NCI-H2081 treated with DMSO at 0.1 percent for 48 hours (cell line): ENCODE measurements around the gene SCARF2.
A peak's percentile ranks its signal among the peaks of the same experiment; 100 is the strongest.
"Not testable (repeated sequence)": the region's sequence is repeated elsewhere in the genome, so short reads cannot be mapped to it uniquely, and the experiment has no call there.

ENCODE experiments used
- DNase-seq: peaks from one replicate; lab custom pipeline; 2025; lab: John Stamatoyannopoulos, UW

The SCARF2 gene

DNA sequence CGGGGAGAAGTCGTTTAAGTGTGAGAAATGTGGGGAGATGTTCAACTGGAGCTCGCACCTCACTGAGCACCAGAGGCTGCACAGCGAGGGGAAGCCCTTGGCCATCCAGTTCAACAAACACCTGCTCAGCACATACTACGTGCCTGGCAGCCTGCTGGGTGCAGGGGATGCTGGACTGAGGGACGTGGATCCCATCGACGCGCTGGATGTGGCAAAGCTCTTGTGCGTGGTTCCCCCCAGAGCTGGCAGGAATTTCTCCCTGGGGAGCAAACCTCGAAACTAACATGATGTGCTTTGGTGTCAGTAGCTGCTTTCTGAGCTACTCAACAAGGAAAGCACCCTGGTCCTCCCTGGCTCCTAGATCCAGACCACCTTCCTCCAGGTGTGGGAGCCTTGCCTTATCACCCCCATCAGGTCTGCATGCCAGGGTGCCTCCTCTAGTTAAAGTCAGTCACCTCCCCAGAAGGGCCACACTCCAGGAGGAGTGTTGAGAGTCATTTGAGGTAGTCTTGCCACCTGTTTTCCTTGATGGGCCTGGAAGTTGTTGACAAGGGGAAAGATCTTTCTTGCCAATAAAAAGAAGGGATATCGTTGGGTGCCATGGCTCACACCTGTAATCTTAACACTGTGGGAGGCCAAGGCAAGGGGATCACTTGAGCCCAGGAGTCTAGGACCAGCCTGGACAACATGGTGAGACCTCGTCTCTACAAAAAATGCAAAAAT is 30.8 kb downstream of the SCARF2 start:
- no peak for DNase-seq

DNA sequence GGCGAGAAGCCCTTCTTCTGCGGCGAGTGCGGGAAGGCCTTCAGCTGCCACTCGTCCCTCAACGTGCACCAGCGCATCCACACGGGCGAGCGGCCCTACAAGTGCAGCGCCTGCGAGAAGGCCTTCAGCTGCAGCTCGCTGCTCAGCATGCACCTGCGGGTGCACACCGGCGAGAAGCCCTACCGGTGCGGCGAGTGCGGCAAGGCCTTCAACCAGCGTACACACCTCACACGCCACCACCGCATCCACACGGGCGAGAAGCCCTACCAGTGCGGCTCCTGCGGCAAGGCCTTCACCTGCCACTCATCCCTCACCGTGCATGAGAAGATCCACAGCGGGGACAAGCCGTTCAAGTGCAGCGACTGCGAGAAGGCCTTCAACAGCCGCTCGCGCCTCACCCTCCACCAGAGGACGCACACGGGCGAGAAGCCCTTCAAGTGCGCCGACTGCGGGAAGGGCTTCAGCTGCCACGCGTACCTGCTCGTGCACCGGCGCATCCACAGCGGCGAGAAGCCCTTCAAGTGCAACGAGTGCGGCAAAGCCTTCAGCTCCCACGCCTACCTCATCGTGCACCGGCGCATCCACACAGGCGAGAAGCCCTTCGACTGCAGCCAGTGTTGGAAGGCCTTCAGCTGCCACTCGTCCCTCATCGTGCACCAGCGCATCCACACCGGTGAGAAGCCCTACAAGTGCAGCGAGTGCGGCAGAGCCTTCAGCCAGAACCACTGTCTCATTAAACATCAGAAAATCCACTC is 31.5 kb downstream of the SCARF2 start:
- no peak for DNase-seq

DNA sequence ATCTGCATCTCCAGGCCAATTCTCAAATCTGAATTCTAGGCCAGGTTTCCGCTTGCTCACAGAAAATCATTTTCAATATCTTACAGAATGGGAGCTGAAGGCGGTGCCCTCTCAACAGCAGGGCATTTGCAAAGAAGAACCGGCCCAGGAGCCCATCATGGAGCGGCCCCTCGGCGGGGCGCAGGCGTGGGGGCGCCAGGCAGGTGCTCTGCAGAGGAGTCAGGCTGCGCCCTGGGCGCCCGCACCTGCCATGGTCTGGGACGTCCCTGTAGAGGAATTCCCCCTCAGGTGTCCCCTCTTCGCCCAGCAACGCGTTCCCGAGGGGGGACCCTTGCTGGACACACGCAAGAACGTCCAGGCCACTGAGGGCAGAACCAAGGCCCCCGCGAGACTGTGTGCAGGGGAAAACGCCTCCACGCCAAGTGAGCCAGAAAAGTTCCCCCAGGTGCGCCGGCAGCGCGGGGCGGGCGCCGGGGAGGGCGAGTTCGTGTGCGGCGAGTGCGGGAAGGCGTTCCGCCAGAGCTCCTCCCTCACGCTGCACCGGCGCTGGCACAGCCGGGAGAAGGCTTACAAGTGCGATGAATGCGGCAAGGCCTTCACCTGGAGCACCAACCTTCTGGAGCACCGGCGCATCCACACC is 32.2 kb downstream of the SCARF2 start:
- no peak for DNase-seq

DNA sequence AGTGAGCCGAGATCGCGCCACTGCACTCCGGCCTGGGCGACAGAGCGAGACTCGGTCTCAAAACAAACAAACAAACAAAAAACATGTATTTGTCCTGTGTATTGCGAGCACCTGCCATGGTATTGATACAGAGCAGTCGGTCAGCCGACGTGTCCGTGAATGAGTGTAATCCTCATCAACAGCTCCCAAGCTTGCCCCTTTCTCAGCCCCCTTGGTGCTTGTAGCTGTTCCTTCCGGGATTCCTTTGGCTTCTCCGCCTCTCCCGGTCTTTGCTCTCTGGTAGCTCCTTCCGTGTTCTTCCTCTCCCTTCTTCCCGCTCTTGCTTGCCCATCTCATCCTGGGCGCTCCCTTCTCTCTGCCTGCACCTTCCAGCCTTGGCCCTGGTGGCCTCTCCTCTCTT is 32.7 kb downstream of the SCARF2 start:
- no peak for DNase-seq

DNA sequence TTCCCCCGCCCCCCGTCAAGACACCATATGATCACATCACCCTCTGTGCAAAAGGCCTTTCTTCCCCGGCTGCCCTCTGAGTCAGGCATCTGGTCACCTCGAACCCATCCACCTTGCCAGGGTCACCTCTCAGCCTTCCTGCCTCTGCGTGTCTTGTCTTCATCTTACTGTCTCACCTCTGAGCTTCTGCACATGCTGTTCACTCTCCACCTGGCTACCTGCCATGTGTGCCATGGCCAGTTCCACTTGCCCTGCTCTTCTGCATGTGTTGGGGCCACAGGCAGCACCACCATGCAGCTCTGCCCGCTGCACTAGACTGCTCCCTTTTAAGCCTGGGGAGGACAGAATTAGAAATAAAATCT is 33.9 kb downstream of the SCARF2 start:
- DNase-seq, result no peak

DNA sequence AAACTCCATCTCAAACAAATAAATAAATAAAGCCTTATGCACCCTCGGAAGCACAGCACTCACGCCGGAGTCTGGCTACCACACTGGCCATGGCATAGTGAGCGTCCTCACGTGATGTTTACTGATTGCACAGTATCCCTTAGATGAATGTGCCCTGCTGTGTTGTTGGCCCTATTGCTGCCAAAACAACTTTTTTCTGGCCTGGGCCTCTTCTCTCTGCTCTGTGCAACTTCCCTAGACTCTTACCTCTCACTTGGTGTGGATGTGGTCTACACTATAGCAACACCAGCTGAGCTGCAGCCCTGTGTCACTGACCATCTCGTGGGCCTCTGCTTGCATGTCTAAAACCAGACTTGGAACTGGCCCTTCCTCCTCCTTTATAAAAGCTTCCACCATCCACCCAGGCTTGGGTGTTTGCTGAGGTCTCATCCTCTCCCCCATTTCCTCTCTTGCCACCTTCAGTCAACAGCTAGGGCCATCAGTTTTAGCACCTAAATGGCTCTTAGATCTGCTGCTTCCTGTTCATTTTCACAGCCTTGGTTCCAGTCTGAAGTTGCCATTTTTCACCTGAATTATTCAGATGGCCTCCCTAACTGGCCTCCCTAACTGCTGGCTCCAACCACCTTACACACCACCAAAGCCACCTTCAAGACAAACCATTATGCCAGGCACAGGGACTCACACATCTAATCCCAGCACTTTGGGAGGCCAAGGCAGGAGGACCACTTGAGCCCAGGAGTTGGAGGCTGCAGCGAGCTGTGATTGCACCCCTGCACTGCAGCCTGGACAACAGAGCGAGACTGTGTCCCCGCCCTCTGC is 34.5 kb downstream of the SCARF2 start:
- no peak for DNase-seq

DNA sequence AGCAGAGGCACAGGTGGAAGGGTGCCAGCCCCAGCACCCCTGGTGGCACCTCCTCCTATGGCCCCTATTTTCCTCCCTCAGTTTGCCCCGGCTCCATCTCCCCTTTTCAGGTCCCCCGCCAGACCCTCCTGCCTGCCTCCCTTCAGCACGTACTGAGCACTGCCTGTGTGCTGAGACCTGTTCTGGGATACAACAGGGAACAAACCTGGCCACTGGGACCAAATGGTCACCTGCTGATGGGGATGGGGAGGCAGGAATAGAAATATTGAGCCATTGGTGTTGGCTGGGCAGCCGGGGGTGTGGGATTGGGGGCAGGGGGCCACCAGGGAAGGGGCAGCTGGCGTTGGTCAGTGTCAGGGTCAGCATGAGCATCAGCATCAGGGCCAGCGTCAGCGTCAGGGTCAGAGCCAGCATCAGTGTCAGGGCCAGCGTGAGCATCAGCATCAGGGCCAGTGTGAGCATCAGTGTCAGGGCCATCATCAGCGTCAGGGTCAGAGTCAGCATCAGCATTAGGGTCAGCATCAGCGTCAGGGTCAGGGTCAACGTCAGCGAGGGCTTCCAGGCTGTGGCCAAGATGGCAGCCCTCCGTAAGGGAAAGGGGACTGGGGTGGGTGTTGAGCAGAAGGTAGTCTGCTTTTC is 36.1 kb downstream of the SCARF2 start:
- DNase-seq, result no peak

DNA sequence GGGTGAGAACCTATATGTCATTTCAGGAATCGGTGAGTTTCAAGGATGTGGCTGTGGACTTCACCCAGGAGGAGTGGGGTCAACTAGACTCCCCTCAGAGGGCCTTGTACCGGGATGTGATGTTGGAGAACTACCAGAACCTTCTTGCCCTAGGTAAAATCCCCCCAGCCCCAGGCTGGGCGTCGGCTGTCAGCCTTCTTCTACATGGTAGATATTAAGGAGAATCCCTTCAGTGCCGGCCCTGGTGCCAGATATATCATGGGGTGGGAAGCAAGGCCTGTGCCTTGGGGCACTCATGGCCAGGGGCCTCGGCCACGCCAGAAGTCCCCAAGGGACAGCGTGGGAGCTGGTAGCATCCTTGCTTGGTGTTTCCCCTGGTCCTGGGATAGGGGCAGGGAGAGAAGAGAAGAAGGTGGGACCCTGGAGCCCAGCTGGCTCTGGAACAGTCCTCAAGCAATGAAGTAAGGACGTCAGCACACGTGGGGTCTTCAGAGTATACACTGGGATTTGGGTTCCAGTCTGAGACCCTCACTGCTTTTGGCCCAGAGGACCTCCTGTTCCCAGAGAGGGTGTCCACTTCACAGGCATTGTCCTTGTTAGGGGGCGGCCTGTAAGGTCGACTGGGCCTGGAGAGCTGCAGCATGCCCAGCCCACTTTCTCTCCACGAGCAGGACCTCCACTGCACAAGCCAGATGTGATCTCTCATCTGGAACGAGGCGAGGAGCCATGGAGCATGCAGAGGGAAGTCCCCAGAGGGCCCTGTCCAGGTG is 36.8 kb downstream of the SCARF2 start:
- no peak for DNase-seq

DNA sequence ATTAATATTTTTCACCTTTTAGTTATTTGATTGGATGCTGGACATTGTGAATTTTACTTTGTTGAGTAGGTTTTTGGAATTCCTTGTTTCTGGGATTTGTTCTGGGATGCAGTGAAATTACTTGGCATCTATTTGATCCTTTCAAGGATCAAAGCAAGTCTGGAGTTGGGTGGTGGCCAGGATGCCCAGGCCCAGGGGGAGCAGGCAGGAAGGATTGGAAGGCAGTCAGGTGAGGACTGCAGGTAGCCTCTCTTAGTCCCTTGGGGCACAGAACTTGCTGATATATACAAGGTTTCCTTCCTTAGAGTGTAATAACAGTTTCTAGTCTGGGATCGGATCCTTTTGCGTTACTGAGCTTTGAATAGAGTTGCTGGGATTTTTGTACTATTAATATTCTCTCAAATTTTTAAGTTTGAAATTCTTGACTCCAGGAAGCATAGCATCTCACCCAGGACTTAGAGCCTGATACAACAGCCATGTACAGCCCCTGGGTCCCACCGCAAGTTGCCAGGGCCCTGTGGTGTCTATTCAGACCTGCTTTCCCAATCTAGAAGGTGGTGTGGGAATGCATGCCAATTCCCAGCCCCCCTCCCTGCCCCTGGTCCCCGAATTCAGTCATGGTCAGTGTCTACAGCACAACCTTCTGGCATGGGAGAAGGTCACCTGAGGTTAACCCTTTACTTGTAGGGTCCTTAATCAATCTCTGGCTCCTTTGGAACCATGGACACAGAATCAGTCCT is 37.6 kb downstream of the SCARF2 start:
- no peak for DNase-seq

DNA sequence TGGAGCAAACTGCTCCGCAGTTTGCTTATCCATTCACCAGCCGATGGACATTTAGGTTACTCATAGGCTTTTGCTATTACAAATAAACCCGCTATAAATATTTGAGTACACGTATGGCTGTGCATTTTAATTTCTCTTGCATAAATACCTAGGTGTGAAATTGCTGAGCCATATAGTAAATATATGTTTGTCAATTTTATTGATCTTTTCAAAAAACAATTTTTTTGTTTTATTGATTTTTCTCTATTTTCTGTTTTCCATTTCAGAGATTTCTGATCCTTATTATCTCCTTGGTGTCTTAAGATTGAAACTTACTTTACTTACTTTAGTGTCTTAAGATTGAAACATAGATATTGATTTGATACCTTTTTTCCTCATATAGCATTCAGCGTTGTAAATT is 39.2 kb downstream of the SCARF2 start:
- no peak for DNase-seq

DNA sequence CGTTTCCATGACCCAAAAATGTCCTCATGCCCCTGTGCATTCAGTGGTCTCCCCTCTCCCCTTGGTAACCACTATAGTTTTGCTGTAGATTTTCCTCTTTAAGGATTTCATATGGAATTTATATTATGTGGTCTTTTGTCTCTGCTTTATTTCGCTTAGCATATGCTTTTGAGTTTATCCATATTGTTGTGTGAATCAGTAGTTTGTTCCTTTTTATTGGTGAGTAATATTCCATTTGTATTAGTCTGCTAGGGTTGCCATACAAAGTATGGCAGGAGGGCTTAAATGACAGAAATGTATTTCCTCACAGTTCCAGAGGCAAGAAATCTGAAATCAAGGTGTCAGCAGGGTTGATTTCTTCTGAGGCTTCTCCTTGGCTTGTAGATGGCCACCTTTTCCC is 40.1 kb downstream of the SCARF2 start:
- no peak for DNase-seq

DNA sequence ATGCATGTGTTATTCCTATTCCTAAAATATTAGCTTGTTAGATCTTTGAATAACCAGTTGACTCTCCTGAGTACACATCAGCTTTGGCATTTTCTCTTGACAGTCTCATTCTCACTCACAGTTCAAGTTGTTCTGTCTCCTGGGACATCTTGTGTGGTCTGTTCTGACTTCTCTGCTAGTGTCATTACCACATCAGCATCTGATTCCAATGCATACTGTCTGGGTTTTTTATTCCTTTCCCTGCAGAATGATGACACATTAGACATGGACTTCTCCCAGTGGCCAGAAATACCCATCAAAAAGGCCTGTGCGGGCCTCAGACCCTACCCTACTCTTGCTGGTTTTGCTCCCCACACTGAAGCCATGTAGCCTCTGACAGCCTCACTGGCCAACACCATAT is 41.0 kb downstream of the SCARF2 start:
- DNase-seq, result no peak

DNA sequence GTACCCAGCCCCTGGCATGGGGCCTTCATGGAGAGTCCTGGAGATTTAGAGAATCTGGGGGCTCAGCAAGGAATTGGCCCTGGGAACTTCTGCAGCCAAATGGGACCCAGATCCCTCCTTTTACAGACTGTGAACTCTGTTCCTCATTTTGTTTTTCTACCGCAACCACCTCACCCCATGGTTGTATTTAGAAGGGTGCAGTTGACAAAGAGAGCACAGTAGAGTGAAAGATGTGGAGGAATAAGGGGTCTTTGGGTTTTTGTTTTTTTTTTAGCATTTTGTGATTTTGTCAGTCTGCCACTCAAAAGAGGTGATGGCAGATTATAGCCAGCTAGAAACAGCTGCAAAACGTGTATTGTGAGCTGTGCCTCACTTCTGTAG is 41.7 kb downstream of the SCARF2 start:
- DNase-seq, result no peak

DNA sequence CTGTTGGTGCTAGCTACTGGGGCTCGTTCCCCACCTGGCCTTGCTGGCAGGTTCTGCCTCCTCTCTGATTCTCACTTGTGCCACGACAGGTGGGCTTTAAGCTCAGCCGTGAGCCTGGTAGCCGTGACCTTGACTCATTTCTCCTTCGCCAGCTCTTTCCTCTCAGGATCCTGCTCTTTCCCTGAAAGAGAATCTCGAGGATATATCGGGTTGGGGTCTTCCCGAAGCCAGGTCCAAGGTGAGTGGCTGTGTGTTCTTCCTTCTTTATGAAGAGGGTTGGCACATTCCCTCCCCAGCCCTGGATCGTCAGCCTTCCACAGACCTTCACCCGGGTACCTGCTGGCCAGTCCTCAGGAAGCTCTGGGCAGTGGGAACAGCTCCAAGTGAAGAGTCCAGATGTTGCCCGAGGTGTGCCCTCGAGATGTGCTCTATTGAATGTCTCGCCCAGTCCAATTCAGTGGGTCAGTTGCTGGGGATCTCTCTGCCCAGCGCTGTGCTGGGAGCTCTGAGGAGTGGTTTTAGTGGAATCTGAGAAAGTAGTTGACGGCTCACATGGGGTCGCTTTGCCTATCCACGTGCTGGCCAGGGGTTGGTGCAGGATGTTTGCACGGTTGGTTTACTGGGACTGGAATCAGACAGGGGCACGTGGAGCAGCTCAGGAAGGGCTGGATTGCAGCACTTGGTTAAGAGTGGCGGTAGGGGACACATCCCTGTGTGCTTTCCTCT is 42.3 kb downstream of the SCARF2 start:
- no peak for DNase-seq

DNA sequence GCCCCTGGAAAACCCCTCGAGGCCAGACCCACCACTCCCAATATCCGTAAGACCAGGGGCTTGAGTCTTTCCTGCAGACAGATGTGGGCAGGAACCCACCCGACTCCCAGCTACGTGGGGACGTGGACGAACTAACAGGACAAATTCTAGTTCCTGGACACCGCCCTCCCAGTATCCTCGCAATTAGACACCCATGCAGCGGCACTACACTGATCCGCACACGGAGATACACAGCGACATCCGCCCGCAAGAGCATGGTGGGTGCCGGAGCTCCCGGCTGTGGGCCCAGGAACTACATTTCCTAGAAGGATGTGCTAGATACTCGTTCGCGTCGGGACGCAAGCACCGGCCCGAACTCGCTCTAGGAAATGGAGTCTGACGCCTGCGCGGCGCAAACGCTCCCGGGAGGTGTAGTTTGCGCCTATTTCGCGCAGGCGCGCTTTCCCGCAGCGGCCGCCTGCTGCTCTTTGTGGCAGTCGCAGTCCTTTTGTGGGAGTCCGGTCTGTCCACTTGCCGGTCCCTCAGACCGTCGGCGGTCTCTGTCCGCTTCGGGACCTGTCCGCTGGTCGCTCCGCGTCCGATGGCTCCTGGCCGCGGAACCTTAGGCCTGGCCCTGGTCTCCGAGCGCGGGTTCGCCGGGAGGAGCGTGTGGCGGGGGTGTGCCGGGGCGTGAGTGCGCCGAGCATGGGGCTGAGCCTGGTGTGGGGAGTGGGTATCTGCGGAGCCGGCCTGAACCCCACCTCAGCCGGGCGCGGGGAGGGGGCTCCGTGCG is 43.7 kb downstream of the SCARF2 start, which contains the start of gene ZNF74:
ZNF74 (plus strand) TSS at position 447 of the 772 bp plus-strand sequence. CDS start 478 bp downstream, outside the sequence.
- peak; percentile 60 for DNase-seq

DNA sequence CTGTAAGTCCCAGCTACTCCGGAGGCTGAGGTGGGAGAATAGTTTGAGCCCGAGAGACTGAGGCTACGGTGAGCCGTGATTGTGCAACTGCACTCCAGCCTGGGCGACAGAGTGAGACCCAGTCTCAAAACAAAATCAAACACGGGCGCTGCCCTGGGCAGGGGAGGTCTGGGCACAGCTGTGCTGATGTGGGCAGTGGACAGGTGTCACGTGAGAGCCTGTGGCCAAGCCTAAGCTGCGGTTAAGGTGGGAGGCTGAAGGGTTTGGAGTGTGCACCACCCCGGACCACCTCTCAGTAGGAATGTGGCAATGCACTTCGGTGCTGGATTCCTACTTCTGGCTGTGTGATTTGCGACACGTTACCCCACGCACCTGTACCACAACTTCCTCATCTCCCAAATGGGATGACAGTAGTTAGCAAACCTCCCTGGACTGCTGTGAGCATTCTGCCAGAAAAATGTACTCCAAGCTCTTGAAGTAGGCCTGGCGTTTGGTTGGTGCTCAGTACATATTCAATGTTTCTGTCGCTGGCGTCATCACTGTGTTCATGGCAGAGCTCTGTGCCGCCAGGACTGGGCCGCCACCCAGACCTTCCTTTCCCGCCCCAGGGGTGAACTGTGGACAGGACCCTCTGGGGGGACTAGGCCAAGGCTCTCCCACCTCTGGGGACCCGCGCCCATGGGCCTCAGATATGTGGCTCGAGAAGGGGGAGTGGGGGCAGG is 44.5 kb downstream of the SCARF2 start:
- no peak for DNase-seq

DNA sequence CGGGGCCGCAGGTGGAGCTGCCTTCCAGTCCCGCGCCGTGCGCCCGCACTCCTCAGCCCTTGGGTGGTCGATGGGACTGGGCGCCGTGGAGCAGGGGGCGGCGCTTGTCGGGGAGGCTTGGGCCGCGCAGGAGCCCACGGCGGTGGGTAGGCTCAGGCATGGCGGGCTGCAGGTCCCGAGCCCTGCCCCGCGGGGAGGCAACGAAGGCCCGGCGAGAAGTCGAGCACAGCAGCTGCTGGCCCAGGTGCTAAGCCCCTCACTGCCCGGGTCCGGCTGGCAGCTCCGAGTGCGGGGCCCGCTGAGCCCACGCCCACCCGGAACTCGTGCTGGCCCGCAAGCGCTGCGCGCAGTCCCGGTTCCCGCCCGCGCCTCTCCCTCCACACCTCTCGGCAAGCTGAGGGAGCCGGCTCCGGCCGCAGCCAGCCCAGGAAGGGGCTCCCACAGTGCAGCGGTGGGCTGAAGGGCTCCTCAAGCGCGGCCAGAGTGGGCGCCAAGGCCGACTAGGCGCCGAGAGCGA is 45.2 kb downstream of the SCARF2 start:
- not testable (repeated sequence) for DNase-seq

DNA sequence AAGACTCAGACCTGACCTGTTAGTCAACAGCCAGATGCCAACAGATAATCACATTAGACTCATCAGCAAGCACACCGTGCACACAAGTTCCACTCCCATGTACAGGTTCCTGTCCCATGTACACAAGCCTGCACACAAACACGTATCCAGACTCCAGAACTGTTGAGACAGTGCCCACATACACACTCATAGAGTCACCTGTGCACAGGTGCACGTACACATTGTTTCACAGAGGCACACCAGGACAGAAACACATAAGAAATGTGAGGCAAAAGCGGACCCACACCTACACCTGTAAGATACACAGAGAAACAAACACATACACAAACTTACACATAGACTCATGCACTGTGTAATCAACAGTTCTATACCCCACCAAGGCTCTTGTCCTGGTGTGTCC is 46.4 kb downstream of the SCARF2 start:
- no peak for DNase-seq
